H9 (cell line): Measurements from ENCODE around the gene APBB2. TPM values are rescaled to one million over a fixed set of nuclear protein-coding genes. Genes with fewer than 3 reads are reported as not detected.

Source experiments
- DNase-seq: peaks from one replicate; pipeline ENCODE4 v3.0.0-alpha.2; 2017
- H2AFZ ChIP-seq: one replicate; pipeline ENCODE4 v1.6.1; 2013; ENCODE audit warnings: mild to moderate bottlenecking, low read length, control low read depth, moderate library complexity
- H2AK5ac ChIP-seq: 2 replicates; pipeline ENCODE4 v1.6.1; 2013; ENCODE audit warnings: low read length, control low read depth, mixed read lengths; ENCODE audit not compliant: insufficient read length
- H2BK120ac ChIP-seq: one replicate; pipeline ENCODE4 v1.6.1; 2013; ENCODE audit warnings: low read depth, mild to moderate bottlenecking, low read length, control low read depth, inconsistent platforms; ENCODE audit not compliant: poor library complexity, severe bottlenecking
- H2BK12ac ChIP-seq: 2 replicates; pipeline ENCODE4 v1.6.1; 2013; ENCODE audit warnings: low read length, control low read depth, mixed read lengths, low read depth; ENCODE audit not compliant: insufficient read length
- H2BK15ac ChIP-seq: 2 replicates; pipeline ENCODE4 v1.6.1; 2013; ENCODE audit warnings: low read depth, low read length, control low read depth
- H2BK20ac ChIP-seq: one replicate; pipeline ENCODE4 v1.6.1; 2013; ENCODE audit warnings: low read depth, mild to moderate bottlenecking, low read length, control low read depth, inconsistent platforms; ENCODE audit not compliant: poor library complexity, severe bottlenecking
- H2BK5ac ChIP-seq: 2 replicates; pipeline ENCODE4 v1.6.1; 2013; ENCODE audit warnings: low read length, control low read depth, mixed read lengths; ENCODE audit not compliant: insufficient read length
- H3K14ac ChIP-seq: 2 replicates; pipeline ENCODE4 v1.6.1; 2013; ENCODE audit warnings: low read length, control low read depth; ENCODE audit not compliant: insufficient read depth
- H3K18ac ChIP-seq: 2 replicates; pipeline ENCODE4 v1.6.1; 2013; ENCODE audit warnings: low read depth, mild to moderate bottlenecking, mixed read lengths, low read length, control low read depth; ENCODE audit not compliant: insufficient read length
- H3K23ac ChIP-seq: 2 replicates; pipeline ENCODE4 v1.6.1; 2013; ENCODE audit warnings: low read length, control low read depth, mixed read lengths, low read depth; ENCODE audit not compliant: insufficient read length
- H3K23me2 ChIP-seq: 2 replicates; pipeline ENCODE4 v1.6.1; 2013; ENCODE audit warnings: low read depth, mild to moderate bottlenecking, mixed read lengths, low read length, control low read depth; ENCODE audit not compliant: insufficient read length, poor library complexity, severe bottlenecking
- H3K27ac ChIP-seq: 2 replicates; pipeline ENCODE4 v1.5.1; 2013; ENCODE audit warnings: low read length, control low read depth, mixed read lengths, low read depth; ENCODE audit not compliant: insufficient read length
- H3K27me3 ChIP-seq: 2 replicates; pipeline ENCODE4 v1.6.1; 2013; ENCODE audit warnings: low read length, control low read depth, inconsistent platforms; ENCODE audit not compliant: insufficient read depth
- H3K4ac ChIP-seq: 2 replicates; pipeline ENCODE4 v1.6.1; 2013; ENCODE audit warnings: low read depth, mild to moderate bottlenecking, control low read depth, inconsistent platforms, low read length, moderate library complexity
- H3K4me1 ChIP-seq: 2 replicates; pipeline ENCODE4 v1.6.1; 2013; ENCODE audit warnings: low read length, control low read depth, inconsistent platforms; ENCODE audit not compliant: insufficient read depth
- H3K4me2 ChIP-seq: 2 replicates; pipeline ENCODE4 v1.6.1; 2013; ENCODE audit warnings: low read length, control low read depth, mixed read lengths; ENCODE audit not compliant: insufficient read length, insufficient read depth
- H3K56ac ChIP-seq: 2 replicates; pipeline ENCODE4 v1.6.1; 2013; ENCODE audit warnings: low read depth, mild to moderate bottlenecking, mixed read lengths, low read length, control low read depth; ENCODE audit not compliant: insufficient read length
- H3K79me1 ChIP-seq: 2 replicates; pipeline ENCODE4 v1.6.1; 2013; ENCODE audit warnings: low read depth, mild to moderate bottlenecking, moderate library complexity, low read length, control low read depth, inconsistent platforms; ENCODE audit not compliant: insufficient read depth, poor library complexity, severe bottlenecking
- H3K79me2 ChIP-seq: 2 replicates; pipeline ENCODE4 v1.6.1; 2013; ENCODE audit warnings: low read length, control low read depth, inconsistent platforms; ENCODE audit not compliant: insufficient read depth
- H3K9ac ChIP-seq: 2 replicates; pipeline ENCODE4 v1.6.1; 2013; ENCODE audit warnings: low read length, control low read depth, mixed read lengths; ENCODE audit not compliant: insufficient read length; ENCODE audit errors: extremely low read depth
- H3K9me3 ChIP-seq: one replicate; pipeline ENCODE4 v1.6.1; 2013; ENCODE audit warnings: low read depth, low read length, inconsistent platforms; ENCODE audit not compliant: control insufficient read depth
- H3T11ph ChIP-seq: one replicate; pipeline ENCODE4 v1.6.1; 2013; ENCODE audit warnings: mild to moderate bottlenecking, low read length, control low read depth, inconsistent platforms
- H4K20me1 ChIP-seq: one replicate; pipeline ENCODE4 v1.6.1; 2013; ENCODE audit not compliant: control insufficient read depth, insufficient read length, insufficient read depth
- H4K5ac ChIP-seq: 2 replicates; pipeline ENCODE4 v1.6.1; 2013; ENCODE audit warnings: low read depth, mild to moderate bottlenecking, mixed read lengths, low read length, control low read depth; ENCODE audit not compliant: insufficient read length
- H4K8ac ChIP-seq: replicated peaks from 2 replicates; pipeline ENCODE4 v1.6.1; 2013; ENCODE audit warnings: low read length, control low read depth, mixed read lengths, low read depth; ENCODE audit not compliant: insufficient read length
- H4K91ac ChIP-seq: 2 replicates; pipeline ENCODE4 v1.6.1; 2013; ENCODE audit warnings: low read depth, mild to moderate bottlenecking, moderate library complexity, mixed read lengths, low read length, control low read depth; ENCODE audit not compliant: insufficient read length
- H3K27ac Mint-ChIP-seq, 3 experiments: 2 replicates in 2 of 3; 3 replicates in 1 of 3; pipeline ENCODE4 v1.8.0; 2020 to 2021; ENCODE audit warnings: mixed read lengths in 3 of 3, mild to moderate bottlenecking in 1 of 3, moderate library complexity in 1 of 3
- H3K27me3 Mint-ChIP-seq: 2 replicates; pipeline ENCODE4 v1.8.0; 2021; ENCODE audit warnings: low read depth, mild to moderate bottlenecking, moderate library complexity, mixed read lengths
- H3K36me3 Mint-ChIP-seq, 3 experiments: 2 replicates in 2 of 3; 3 replicates in 1 of 3; pipeline ENCODE4 v1.8.0; 2020 to 2021; ENCODE audit warnings: low read depth in 3 of 3, mixed read lengths in 3 of 3; ENCODE audit not compliant: insufficient read depth in 1 of 3
- H3K4me1 Mint-ChIP-seq, 2 experiments: 2 replicates each; pipeline ENCODE4 v1.8.0; 2020; ENCODE audit warnings: mixed read lengths in 2 of 2
- H3K4me3 Mint-ChIP-seq, 2 experiments: 2 replicates in 1 of 2; 3 replicates in 1 of 2; pipeline ENCODE4 v1.8.0; 2020 to 2021; ENCODE audit warnings: mild to moderate bottlenecking in 2 of 2, mixed read lengths in 2 of 2, moderate library complexity in 1 of 2
- H3K9me3 Mint-ChIP-seq, 2 experiments: 2 replicates in 1 of 2; 3 replicates in 1 of 2; pipeline ENCODE4 v1.8.0; 2020; ENCODE audit warnings: mild to moderate bottlenecking in 2 of 2, mixed read lengths in 2 of 2, moderate library complexity in 1 of 2
- CTCF ChIP-seq: fragments of 200-600 bp; sonication (generic); conservative IDR thresholded peaks from 3 replicates; pipeline ENCODE4 v1.8.0; 2021; ENCODE audit warnings: antibody characterized with exemption, mild to moderate bottlenecking
- WGBS: extraction: QIAGEN DNeasy Blood & Tissue Kit; methylation state at CpG from one replicate; pipeline ENCODE4 v1.1.7; 2013; ENCODE audit warnings: missing lambda C conversion rate, low lambda C conversion rate, mixed read lengths; ENCODE audit not compliant: insufficient read length; ENCODE audit errors: extremely low coverage; 5-methylcytosine and 5-hydroxymethylcytosine counted together
- total RNA-seq: library from RNA; stranded (reverse); gene quantifications from 2 replicates; pipeline ENCODE4 v1.2.1, GENCODE V29; 2021

Gene APBB2
- total RNA-seq, 1 experiment from 2014 or later: 39.6 TPM

DNA sequence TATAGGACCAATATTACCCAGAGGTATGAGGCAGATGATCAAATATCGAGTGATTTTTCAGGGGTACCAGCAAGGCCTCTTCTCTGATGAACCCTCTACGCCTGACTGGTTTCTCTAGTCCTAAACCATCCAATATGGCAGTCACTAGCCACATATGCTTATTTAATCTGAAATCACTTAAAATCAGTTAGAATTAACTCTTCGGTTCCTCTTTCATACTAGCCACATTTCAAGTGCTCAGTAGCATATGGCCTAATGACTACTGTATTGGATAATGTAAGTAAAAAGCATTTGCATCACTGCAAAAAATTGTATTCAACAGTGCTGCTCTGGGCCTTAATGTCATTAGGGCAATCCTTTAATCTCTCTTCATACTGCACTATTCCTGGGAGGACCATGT, 4.4 kb upstream of the APBB2 start:
- no peak overlapping the region for H3K23ac ChIP-seq
- no peak overlapping the region for H3K14ac ChIP-seq
- no peak overlapping the region for H2AFZ ChIP-seq
- H3K79me1 ChIP-seq: no peaks in the 10 kb centered on the region
- no peaks in the 10 kb centered on the region for H4K20me1 ChIP-seq
- no peak overlapping the region for H3K56ac ChIP-seq
- no CpG with 5 or more reads among the region's 3 CpGs for WGBS
- no peak overlapping the region for H2AK5ac ChIP-seq
- no peak overlapping the region for H2BK15ac ChIP-seq
- H3K9ac ChIP-seq: no peak overlapping the region
- peaks cover 35 to 38% of the 10 kb centered on the region in 2 experiments for H3K4me1 Mint-ChIP-seq
- no peak overlapping the region for H2BK5ac ChIP-seq
- no peak overlapping the region for H3T11ph ChIP-seq
- H4K8ac ChIP-seq: no peak overlapping the region
- no peak for TF ChIP-seq CTCF
- H3K4me3 Mint-ChIP-seq: no peak overlapping the region
- no peak overlapping the region for H3K27ac ChIP-seq
- no peak overlapping the region for H3K4me2 ChIP-seq
- H3K79me2 ChIP-seq: no peaks in the 10 kb centered on the region
- H3K36me3 Mint-ChIP-seq: no peaks in the 10 kb centered on the region
- no peak overlapping the region for H2BK20ac ChIP-seq
- peaks cover 8% of the 10 kb centered on the region for H3K23me2 ChIP-seq
- H2BK120ac ChIP-seq: no peak overlapping the region
- H3K9me3 ChIP-seq: no peaks in the 10 kb centered on the region
- H3K27me3 Mint-ChIP-seq: no peaks in the 10 kb centered on the region; the same call in 1 of the 2 replicates
- no peak overlapping the region for H3K18ac ChIP-seq
- H3K27ac Mint-ChIP-seq: no peak overlapping the region
- no peak overlapping the region for H3K4ac ChIP-seq
- no peak overlapping the region for H4K91ac ChIP-seq
- DNase-seq: no peak
- no peak overlapping the region for H2BK12ac ChIP-seq
- no peaks in the 10 kb centered on the region for H3K27me3 ChIP-seq
- H3K4me1 ChIP-seq: peaks cover 5% of the 10 kb centered on the region
- no peaks in the 10 kb centered on the region; a peak in 1 of 5 replicates for H3K9me3 Mint-ChIP-seq
- H4K5ac ChIP-seq: no peak overlapping the region
